Psoas muscle (tissue), 8 donors: Measurements from ENCODE around the gene HPCAL1. TPM values are rescaled to one million over a fixed set of nuclear protein-coding genes. Genes with fewer than 3 reads are reported as not detected.

Source experiments
- ATAC-seq, 4 donors: fragments of 200-7000 bp; cut with Tn5 transposase; one replicate each; pipeline ENCODE4 v1.9.1; 2020; ENCODE audit warnings: moderate library complexity in 3 of 4, mild to moderate bottlenecking in 2 of 4
- DNase-seq, 2 donors: peaks; one replicate each; pipeline ENCODE4 v3.0.0-alpha.2; 2020
- H3K27ac ChIP-seq: fragments of 200-600 bp; one replicate; pipeline ENCODE4 v1.8.0; 2022
- H3K27me3 ChIP-seq, 3 donors: fragments of 200-600 bp in 1 of 3; one replicate each; pipeline versions ENCODE4 v1.6.1 to v1.8.0; 2013 to 2022; ENCODE audit warnings: low read length in 2 of 3, mild to moderate bottlenecking in 2 of 3, moderate library complexity in 1 of 3; ENCODE audit not compliant: insufficient read depth in 3 of 3
- H3K36me3 ChIP-seq, 2 donors: fragments of 200-600 bp in 1 of 2; one replicate each; pipeline versions ENCODE4 v1.6.1 to v1.8.0; 2013 to 2022; ENCODE audit warnings: low read depth in 1 of 2, mild to moderate bottlenecking in 1 of 2, moderate library complexity in 1 of 2; ENCODE audit not compliant: insufficient read depth in 1 of 2
- H3K4me1 ChIP-seq: fragments of 200-600 bp; one replicate; pipeline ENCODE4 v1.8.0; 2022
- H3K4me3 ChIP-seq: fragments of 200-600 bp; one replicate; pipeline ENCODE4 v1.8.0; 2022; ENCODE audit warnings: mild to moderate bottlenecking
- H3K9me3 ChIP-seq: fragments of 200-600 bp; one replicate; pipeline ENCODE4 v1.8.0; 2022
- WGBS, 3 donors: extraction: QIAGEN DNeasy Blood & Tissue Kit; methylation state at CpG; one replicate each; pipeline versions ENCODE4 v1.1.6 to v1.1.7; 2013; 5-methylcytosine and 5-hydroxymethylcytosine counted together
- intact Hi-C, 2 donors: fragments of 100-400 bp; cut with DNase I; formaldehyde crosslinking; loops; one replicate each; pipeline versions ENCODE4 v1.11.0 to v1.14.2; 2022
- polyA plus RNA-seq, 3 donors: library from polyadenylated mRNA; stranded (reverse); fragments of 200-250 nt; gene quantifications; one replicate each; pipeline ENCODE4 v1.2.3, GENCODE V29; 2013
- total RNA-seq, 4 donors: library from RNA; stranded (reverse); fragmentation: NEBNext Ultra II Directional in 2 of 4; extraction: Animal tissue kit (Norgen Biotek cat#: 25700) in 2 of 4; gene quantifications; one replicate each; pipeline versions ENCODE4 v1.2.1 to v1.2.4, GENCODE V29; 2021 to 2023
- TF ChIP-seq, protein P1 (sequence below): fragments of 200-600 bp; IDR thresholded peaks from one replicate; pipeline ENCODE4 v1.8.0; 2022; ENCODE audit warnings: antibody characterized with exemption
- donor health status: healthy with polysubstance abuse.
- donor health status: DM: no; HTN: no; CAD: no; lungs with moderate emphysema.
- donor health status: Bipolar disorder and iron deficiency.
- donor health status: healthy.
- donor health status: DM: yes; HTN: yes; CAD: no.
- donor health status: DM: no; HTN: no; CAD: no.
- donor health status: DM: no; HTN: no; CAD: no.
- donor health status: DM: yes; HTN: yes; CAD: no.

HPCAL1 gene
- total and polyA plus RNA-seq, 7 donors: 16.1 to 182 (median 33.4) TPM

DNA sequence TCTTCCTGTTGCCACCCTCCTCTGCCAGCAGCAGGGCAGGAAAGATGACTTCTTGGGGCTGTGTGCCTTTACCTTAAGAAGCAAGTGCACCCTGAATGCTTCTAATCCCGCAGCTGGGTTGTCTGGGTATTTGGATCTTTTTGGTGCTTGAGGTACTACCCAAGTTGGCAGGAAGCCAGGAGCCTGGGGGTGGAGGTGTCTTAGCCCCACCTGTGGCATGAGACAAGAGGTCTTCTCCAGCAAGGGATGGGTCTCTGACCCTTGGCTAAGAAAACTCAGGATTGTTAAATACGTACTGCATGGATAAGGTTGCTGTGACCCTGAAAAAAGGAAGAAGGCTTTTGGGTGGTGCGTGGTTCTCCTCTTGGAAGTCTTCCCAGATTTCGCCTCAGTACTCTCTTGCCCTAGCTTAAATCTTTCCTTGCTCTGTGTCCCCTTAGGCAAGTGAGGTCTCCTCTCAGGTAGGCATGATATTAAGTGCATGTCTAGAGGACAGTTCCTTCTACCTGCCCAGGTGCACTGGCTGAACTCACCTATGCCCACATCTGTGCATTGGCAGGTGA, 4.3 kb downstream of the HPCAL1 start:
- WGBS, 3 donors: 72 to 95% (median 78%) methylated on average over 4 of the region's 4 CpGs

DNA sequence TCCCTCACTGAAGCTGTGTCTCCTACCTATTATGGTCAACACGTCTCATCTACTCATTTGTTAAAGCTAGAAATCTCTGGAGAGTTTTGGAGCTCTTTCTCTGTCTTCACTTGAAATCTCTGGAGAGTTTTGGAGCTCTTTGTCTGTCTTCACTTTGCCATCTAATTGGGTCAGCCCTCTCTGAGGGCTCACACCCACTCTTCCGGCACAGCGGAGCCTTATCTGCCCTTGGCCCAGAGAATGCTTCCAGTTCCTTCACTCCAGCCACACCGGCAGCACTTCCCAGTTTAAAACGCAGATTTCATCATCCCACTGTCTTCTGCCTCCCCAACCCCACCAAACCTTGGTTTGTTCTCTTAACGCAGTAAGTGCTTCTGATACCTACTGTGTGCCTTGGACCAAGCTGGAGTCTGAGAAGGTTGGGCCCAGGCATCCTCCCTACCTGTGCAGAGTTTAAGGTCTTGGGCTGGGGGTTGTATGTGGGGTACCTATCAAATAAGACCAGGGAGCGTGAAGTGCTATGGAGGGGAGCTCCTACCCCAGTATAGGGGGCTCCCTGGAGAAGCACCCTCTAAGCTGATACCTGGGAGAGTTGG, 5.0 kb downstream of the HPCAL1 start:
- Histone ChIP-seq H3K9me3 (no peaks in the 10 kb centered on the region), H3K4me1 (no peaks in the 10 kb centered on the region), H3K4me3 (no peak overlapping the region), H3K36me3 (no peaks in the 10 kb centered on the region), H3K27me3 (peaks cover 0 to 4% (median 0%) of the 10 kb centered on the region in 3 donors), H3K27ac (no peak overlapping the region)
- intact Hi-C loops: loop anchor here in 1 of 2 donors (10.0 kb wide), 1 partner anchor 163 kb away; no protein-coding TSS in a partner anchor
- 74 to 83% (median 77%) methylated on average over 7 of the region's 7 CpGs for WGBS, 3 donors
- DNase-seq (no peak), ATAC-seq (no peak)
- TF ChIP-seq, protein P1, sequence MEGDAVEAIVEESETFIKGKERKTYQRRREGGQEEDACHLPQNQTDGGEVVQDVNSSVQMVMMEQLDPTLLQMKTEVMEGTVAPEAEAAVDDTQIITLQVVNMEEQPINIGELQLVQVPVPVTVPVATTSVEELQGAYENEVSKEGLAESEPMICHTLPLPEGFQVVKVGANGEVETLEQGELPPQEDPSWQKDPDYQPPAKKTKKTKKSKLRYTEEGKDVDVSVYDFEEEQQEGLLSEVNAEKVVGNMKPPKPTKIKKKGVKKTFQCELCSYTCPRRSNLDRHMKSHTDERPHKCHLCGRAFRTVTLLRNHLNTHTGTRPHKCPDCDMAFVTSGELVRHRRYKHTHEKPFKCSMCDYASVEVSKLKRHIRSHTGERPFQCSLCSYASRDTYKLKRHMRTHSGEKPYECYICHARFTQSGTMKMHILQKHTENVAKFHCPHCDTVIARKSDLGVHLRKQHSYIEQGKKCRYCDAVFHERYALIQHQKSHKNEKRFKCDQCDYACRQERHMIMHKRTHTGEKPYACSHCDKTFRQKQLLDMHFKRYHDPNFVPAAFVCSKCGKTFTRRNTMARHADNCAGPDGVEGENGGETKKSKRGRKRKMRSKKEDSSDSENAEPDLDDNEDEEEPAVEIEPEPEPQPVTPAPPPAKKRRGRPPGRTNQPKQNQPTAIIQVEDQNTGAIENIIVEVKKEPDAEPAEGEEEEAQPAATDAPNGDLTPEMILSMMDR: no peak

More for the DNA sequence above, 4.3 kb downstream of the HPCAL1 start:
- TF ChIP-seq, protein P1: no peak
- intact Hi-C loops: loop anchor here in 1 of 2 donors (10.0 kb wide), 1 partner anchor 162 kb away; no protein-coding TSS in a partner anchor
- H3K27me3 ChIP-seq: peaks cover 0 to 4% (median 0%) of the 10 kb centered on the region in 3 donors
- H3K27ac ChIP-seq: no peak overlapping the region
- no peaks in the 10 kb centered on the region for H3K4me1 ChIP-seq
- ATAC-seq (no peak), DNase-seq (no peak)
- H3K4me3 ChIP-seq: no peak overlapping the region
- no peaks in the 10 kb centered on the region for H3K9me3 ChIP-seq
- H3K36me3 ChIP-seq: no peaks in the 10 kb centered on the region

DNA sequence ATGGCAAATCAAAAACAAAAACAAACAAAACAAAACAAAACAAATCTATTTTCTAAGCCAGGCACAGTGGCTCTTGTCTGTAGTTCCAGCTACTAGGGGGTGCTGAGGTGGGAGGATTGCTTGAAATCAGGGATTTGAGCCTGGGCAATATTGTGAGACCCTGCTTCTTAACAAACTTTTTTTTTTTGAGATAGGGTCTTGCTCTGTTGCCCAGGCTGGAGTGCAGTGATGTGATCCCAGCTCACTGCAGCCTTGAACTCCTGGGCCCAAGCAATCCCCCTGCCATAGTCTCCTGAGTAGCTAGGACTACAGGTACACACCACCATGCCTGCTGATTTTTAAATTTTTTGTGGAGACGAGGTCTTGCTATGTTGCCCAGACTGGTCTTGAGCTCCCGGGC, 6.2 kb downstream of the HPCAL1 start:
- Histone ChIP-seq H3K4me3 (no peak overlapping the region), H3K9me3 (no peaks in the 10 kb centered on the region), H3K4me1 (no peaks in the 10 kb centered on the region), H3K27ac (no peak overlapping the region), H3K27me3 (peaks cover 0 to 4% (median 0%) of the 10 kb centered on the region in 3 donors), H3K36me3 (no peaks in the 10 kb centered on the region)
- ATAC-seq: no peak
- WGBS, 3 donors: 96 to 100% (median 98%) methylated on average over 2 of the region's 2 CpGs
- TF ChIP-seq, protein P1: no peak
- intact Hi-C loops: loop anchor here in 1 of 2 donors (10.0 kb wide), 1 partner anchor 164 kb away; no protein-coding TSS in a partner anchor
- DNase-seq: no peak

GRCh38 chr2:10309286-10309685, 6.6 kb downstream of the HPCAL1 start:
- H3K9me3 ChIP-seq: no peaks in the 10 kb centered on the region
- peaks cover 0 to 4% (median 0%) of the 10 kb centered on the region in 3 donors for H3K27me3 ChIP-seq
- 48 to 71% (median 55%) methylated on average over 3 of the region's 3 CpGs for WGBS, 3 donors
- H3K36me3 ChIP-seq: no peaks in the 10 kb centered on the region
- ATAC-seq: no peak
- no peak for DNase-seq
- no peak overlapping the region for H3K27ac ChIP-seq
- H3K4me1 ChIP-seq: no peaks in the 10 kb centered on the region
- intact Hi-C loops: loop anchor here in 1 of 2 donors (10.0 kb wide), 1 partner anchor 164 kb away; no protein-coding TSS in a partner anchor
- TF ChIP-seq, protein P1: no peak
- H3K4me3 ChIP-seq: no peak overlapping the region
